ENCODE data around the gene CACNA1C.

DNA sequence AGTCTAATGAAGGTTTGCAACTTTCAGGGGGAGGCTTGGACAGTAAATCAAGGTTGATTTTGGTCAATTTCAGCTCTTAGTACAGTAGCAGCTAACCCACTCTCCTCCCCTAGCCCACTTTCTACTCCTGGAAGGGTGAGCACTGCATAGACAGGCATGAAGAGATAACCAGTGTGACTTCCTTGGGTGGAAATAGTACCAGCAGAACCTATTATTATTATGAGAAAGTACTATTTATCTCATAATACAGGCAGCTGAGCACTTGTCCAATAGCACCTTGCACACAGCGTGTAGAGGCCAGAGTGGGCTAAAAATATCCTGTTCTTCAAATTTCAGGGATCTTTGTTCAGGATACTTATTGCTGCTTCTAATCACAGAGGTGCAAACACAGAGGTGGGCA is 645.8 kb downstream of the CACNA1C start:
- TF ChIP-seq, protein P1, sequence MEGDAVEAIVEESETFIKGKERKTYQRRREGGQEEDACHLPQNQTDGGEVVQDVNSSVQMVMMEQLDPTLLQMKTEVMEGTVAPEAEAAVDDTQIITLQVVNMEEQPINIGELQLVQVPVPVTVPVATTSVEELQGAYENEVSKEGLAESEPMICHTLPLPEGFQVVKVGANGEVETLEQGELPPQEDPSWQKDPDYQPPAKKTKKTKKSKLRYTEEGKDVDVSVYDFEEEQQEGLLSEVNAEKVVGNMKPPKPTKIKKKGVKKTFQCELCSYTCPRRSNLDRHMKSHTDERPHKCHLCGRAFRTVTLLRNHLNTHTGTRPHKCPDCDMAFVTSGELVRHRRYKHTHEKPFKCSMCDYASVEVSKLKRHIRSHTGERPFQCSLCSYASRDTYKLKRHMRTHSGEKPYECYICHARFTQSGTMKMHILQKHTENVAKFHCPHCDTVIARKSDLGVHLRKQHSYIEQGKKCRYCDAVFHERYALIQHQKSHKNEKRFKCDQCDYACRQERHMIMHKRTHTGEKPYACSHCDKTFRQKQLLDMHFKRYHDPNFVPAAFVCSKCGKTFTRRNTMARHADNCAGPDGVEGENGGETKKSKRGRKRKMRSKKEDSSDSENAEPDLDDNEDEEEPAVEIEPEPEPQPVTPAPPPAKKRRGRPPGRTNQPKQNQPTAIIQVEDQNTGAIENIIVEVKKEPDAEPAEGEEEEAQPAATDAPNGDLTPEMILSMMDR (IDR thresholded peaks at IDR 0.05) = no peak
- TF ChIP-seq POLR2A (IDR thresholded peaks at IDR 0.05) = no peak
